Measurements from ENCODE around the gene ELMO1.

The ELMO1 gene

GRCh38 chr7:36904101-36904500 lies 544.6 kb downstream of the ELMO1 start:
- no peak overlapping the region for H3K27ac ChIP-seq (ENCODE audit: insufficient read depth in 1 of 2, low read depth in 1 of 2, low read length in 2 of 2, poor library complexity in 1 of 2, severe bottlenecking in 2 of 2)
- no peak for DNase-seq
- no peaks in the 10 kb centered on the region for H3K4me1 ChIP-seq (ENCODE audit: control extremely low read depth in 1 of 4, control insufficient read depth in 4 of 4, insufficient read depth in 4 of 4, low read length in 3 of 4)
- POLR2A ChIA-PET, result no interaction called here
- CTCF ChIA-PET, result no interaction called here
- WGBS (ENCODE audit: insufficient coverage), result 100% methylated on average over 3 of the region's 3 CpGs
- no peaks in the 10 kb centered on the region for H3K9me3 ChIP-seq (ENCODE audit: control extremely low read depth in 1 of 5, control insufficient read depth in 4 of 5, insufficient read depth in 2 of 5, low read depth in 1 of 5, low read length in 4 of 5)
- no peaks in the 10 kb centered on the region for H3K27me3 ChIP-seq (replicated peaks in 2 of 5; ENCODE audit: control insufficient read depth in 4 of 5, insufficient read depth in 5 of 5, low read length in 4 of 5)
- H3K36me3 ChIP-seq (ENCODE audit: control insufficient read depth in 4 of 4, insufficient read depth in 4 of 4, low read length in 3 of 4), result peaks cover 15 to 44% (median 29%) of the 10 kb centered on the region in 4 experiments
- no peak overlapping the region for H3K4me3 ChIP-seq (ENCODE audit: control insufficient read depth in 1 of 7, extremely low read depth in 1 of 7, insufficient read depth in 4 of 7, low read depth in 2 of 7, low read length in 6 of 7)

GRCh38 chr7:36900988-36901710 lies 547.5 kb downstream of the ELMO1 start:
- Histone ChIP-seq H3K4me1 (ENCODE audit: control extremely low read depth in 1 of 4, control insufficient read depth in 4 of 4, insufficient read depth in 4 of 4, low read length in 3 of 4) (no peaks in the 10 kb centered on the region), H3K4me3 (ENCODE audit: control insufficient read depth in 1 of 7, extremely low read depth in 1 of 7, insufficient read depth in 4 of 7, low read depth in 2 of 7, low read length in 6 of 7) (no peak overlapping the region), H3K36me3 (ENCODE audit: control insufficient read depth in 4 of 4, insufficient read depth in 4 of 4, low read length in 3 of 4) (peaks cover 11 to 54% (median 32%) of the 10 kb centered on the region in 4 experiments), H3K27ac (ENCODE audit: insufficient read depth in 1 of 2, low read depth in 1 of 2, low read length in 2 of 2, poor library complexity in 1 of 2, severe bottlenecking in 2 of 2) (no peak overlapping the region), H3K9me3 (ENCODE audit: control extremely low read depth in 1 of 5, control insufficient read depth in 4 of 5, insufficient read depth in 2 of 5, low read depth in 1 of 5, low read length in 4 of 5) (no peaks in the 10 kb centered on the region), H3K27me3 (replicated peaks in 2 of 5; ENCODE audit: control insufficient read depth in 4 of 5, insufficient read depth in 5 of 5, low read length in 4 of 5) (no peaks in the 10 kb centered on the region)
- POLR2A ChIA-PET, result no interaction called here
- WGBS (ENCODE audit: insufficient coverage), result 95% methylated on average over 2 of the region's 4 CpGs
- DNase-seq, result no peak
- CTCF ChIA-PET, result interaction anchor here (1.1 kb wide), 1 partner anchor 10 kb away, joined by 3 read pairs; no protein-coding TSS in a partner anchor

GRCh38 chr7:36898186-36898585 lies 550.5 kb downstream of the ELMO1 start:
- ChIA-PET CTCF (no interaction called here), POLR2A (no interaction called here)
- Histone ChIP-seq H3K4me1 (ENCODE audit: control extremely low read depth in 1 of 4, control insufficient read depth in 4 of 4, insufficient read depth in 4 of 4, low read length in 3 of 4) (no peaks in the 10 kb centered on the region), H3K27ac (ENCODE audit: insufficient read depth in 1 of 2, low read depth in 1 of 2, low read length in 2 of 2, poor library complexity in 1 of 2, severe bottlenecking in 2 of 2) (no peak overlapping the region), H3K36me3 (ENCODE audit: control insufficient read depth in 4 of 4, insufficient read depth in 4 of 4, low read length in 3 of 4) (peaks cover 14 to 60% (median 42%) of the 10 kb centered on the region in 4 experiments), H3K9me3 (ENCODE audit: control extremely low read depth in 1 of 5, control insufficient read depth in 4 of 5, insufficient read depth in 2 of 5, low read depth in 1 of 5, low read length in 4 of 5) (no peaks in the 10 kb centered on the region), H3K27me3 (replicated peaks in 2 of 5; ENCODE audit: control insufficient read depth in 4 of 5, insufficient read depth in 5 of 5, low read length in 4 of 5) (no peaks in the 10 kb centered on the region), H3K4me3 (ENCODE audit: control insufficient read depth in 1 of 7, extremely low read depth in 1 of 7, insufficient read depth in 4 of 7, low read depth in 2 of 7, low read length in 6 of 7) (no peak overlapping the region)
- no peak for DNase-seq
- 100% methylated on average over 3 of the region's 5 CpGs for WGBS (ENCODE audit: insufficient coverage)

- Histone ChIP-seq H3K9me3 (ENCODE audit: control extremely low read depth in 1 of 5, control insufficient read depth in 4 of 5, insufficient read depth in 2 of 5, low read depth in 1 of 5, low read length in 4 of 5) (no peaks in the 10 kb centered on the region), H3K4me1 (ENCODE audit: control extremely low read depth in 1 of 4, control insufficient read depth in 4 of 4, insufficient read depth in 4 of 4, low read length in 3 of 4) (no peaks in the 10 kb centered on the region), H3K4me3 (ENCODE audit: control insufficient read depth in 1 of 7, extremely low read depth in 1 of 7, insufficient read depth in 4 of 7, low read depth in 2 of 7, low read length in 6 of 7) (no peak overlapping the region), H3K36me3 (ENCODE audit: control insufficient read depth in 4 of 4, insufficient read depth in 4 of 4, low read length in 3 of 4) (peaks cover 24 to 61% (median 44%) of the 10 kb centered on the region in 4 experiments), H3K27ac (ENCODE audit: insufficient read depth in 1 of 2, low read depth in 1 of 2, low read length in 2 of 2, poor library complexity in 1 of 2, severe bottlenecking in 2 of 2) (no peak overlapping the region), H3K27me3 (replicated peaks in 2 of 5; ENCODE audit: control insufficient read depth in 4 of 5, insufficient read depth in 5 of 5, low read length in 4 of 5) (no peaks in the 10 kb centered on the region)
- 100% methylated on average over 1 of the region's 4 CpGs for WGBS (ENCODE audit: insufficient coverage)
- POLR2A ChIA-PET, result interaction anchor here (0.6 kb wide), 1 partner anchor 423 kb away, joined by 3 read pairs; no protein-coding TSS in a partner anchor
- CTCF ChIA-PET, result interaction anchor here (0.7 kb wide), 1 partner anchor 304 kb away, joined by 3 read pairs; no protein-coding TSS in a partner anchor
- no peak for DNase-seq
Observed at GRCh38 chr7:36896956-36897590, 551.6 kb downstream of the ELMO1 start.

GRCh38 chr7:36896418-36896817 lies 552.2 kb downstream of the ELMO1 start:
- no peaks in the 10 kb centered on the region for H3K9me3 ChIP-seq (ENCODE audit: control extremely low read depth in 1 of 5, control insufficient read depth in 4 of 5, insufficient read depth in 2 of 5, low read depth in 1 of 5, low read length in 4 of 5)
- no peak overlapping the region for H3K4me3 ChIP-seq (ENCODE audit: control insufficient read depth in 1 of 7, extremely low read depth in 1 of 7, insufficient read depth in 4 of 7, low read depth in 2 of 7, low read length in 6 of 7)
- WGBS (ENCODE audit: insufficient coverage), result 100% methylated on average over 1 of the region's 1 CpG
- no peaks in the 10 kb centered on the region for H3K27me3 ChIP-seq (replicated peaks in 2 of 5; ENCODE audit: control insufficient read depth in 4 of 5, insufficient read depth in 5 of 5, low read length in 4 of 5)
- H3K36me3 ChIP-seq (ENCODE audit: control insufficient read depth in 4 of 4, insufficient read depth in 4 of 4, low read length in 3 of 4), result peaks cover 25 to 67% (median 46%) of the 10 kb centered on the region in 4 experiments
- no peaks in the 10 kb centered on the region for H3K4me1 ChIP-seq (ENCODE audit: control extremely low read depth in 1 of 4, control insufficient read depth in 4 of 4, insufficient read depth in 4 of 4, low read length in 3 of 4)
- POLR2A ChIA-PET, result interaction anchor here (0.6 kb wide), 1 partner anchor 422 kb away, joined by 3 read pairs; no protein-coding TSS in a partner anchor
- CTCF ChIA-PET, result no interaction called here
- H3K27ac ChIP-seq (ENCODE audit: insufficient read depth in 1 of 2, low read depth in 1 of 2, low read length in 2 of 2, poor library complexity in 1 of 2, severe bottlenecking in 2 of 2), result no peak overlapping the region
- no peak for DNase-seq

- no peaks in the 10 kb centered on the region for H3K4me1 ChIP-seq (ENCODE audit: control extremely low read depth in 1 of 4, control insufficient read depth in 4 of 4, insufficient read depth in 4 of 4, low read length in 3 of 4)
- no peaks in the 10 kb centered on the region for H3K27me3 ChIP-seq (replicated peaks in 2 of 5; ENCODE audit: control insufficient read depth in 4 of 5, insufficient read depth in 5 of 5, low read length in 4 of 5)
- no peak for DNase-seq
- peaks cover 22 to 70% (median 49%) of the 10 kb centered on the region in 4 experiments for H3K36me3 ChIP-seq (ENCODE audit: control insufficient read depth in 4 of 4, insufficient read depth in 4 of 4, low read length in 3 of 4)
- H3K4me3 ChIP-seq (ENCODE audit: control insufficient read depth in 1 of 7, extremely low read depth in 1 of 7, insufficient read depth in 4 of 7, low read depth in 2 of 7, low read length in 6 of 7), result no peak overlapping the region
- H3K27ac ChIP-seq (ENCODE audit: insufficient read depth in 1 of 2, low read depth in 1 of 2, low read length in 2 of 2, poor library complexity in 1 of 2, severe bottlenecking in 2 of 2), result no peak overlapping the region
- POLR2A ChIA-PET, result no interaction called here
- no CpG with 5 or more reads among the region's 4 CpGs for WGBS (ENCODE audit: insufficient coverage)
- CTCF ChIA-PET, result interaction anchor here (1.2 kb wide), 1 partner anchor 13 kb away, joined by 3 read pairs; no protein-coding TSS in a partner anchor
- no peaks in the 10 kb centered on the region for H3K9me3 ChIP-seq (ENCODE audit: control extremely low read depth in 1 of 5, control insufficient read depth in 4 of 5, insufficient read depth in 2 of 5, low read depth in 1 of 5, low read length in 4 of 5)
Observed at GRCh38 chr7:36895192-36895591, 553.5 kb downstream of the ELMO1 start.

- Histone ChIP-seq H3K27me3 (replicated peaks in 2 of 5; ENCODE audit: control insufficient read depth in 4 of 5, insufficient read depth in 5 of 5, low read length in 4 of 5) (no peaks in the 10 kb centered on the region), H3K9me3 (ENCODE audit: control extremely low read depth in 1 of 5, control insufficient read depth in 4 of 5, insufficient read depth in 2 of 5, low read depth in 1 of 5, low read length in 4 of 5) (no peaks in the 10 kb centered on the region), H3K4me3 (ENCODE audit: control insufficient read depth in 1 of 7, extremely low read depth in 1 of 7, insufficient read depth in 4 of 7, low read depth in 2 of 7, low read length in 6 of 7) (no peak overlapping the region), H3K36me3 (ENCODE audit: control insufficient read depth in 4 of 4, insufficient read depth in 4 of 4, low read length in 3 of 4) (peaks cover 25 to 80% (median 55%) of the 10 kb centered on the region in 4 experiments), H3K4me1 (ENCODE audit: control extremely low read depth in 1 of 4, control insufficient read depth in 4 of 4, insufficient read depth in 4 of 4, low read length in 3 of 4) (no peaks in the 10 kb centered on the region), H3K27ac (ENCODE audit: insufficient read depth in 1 of 2, low read depth in 1 of 2, low read length in 2 of 2, poor library complexity in 1 of 2, severe bottlenecking in 2 of 2) (no peak overlapping the region)
- ChIA-PET POLR2A (no interaction called here), CTCF (no interaction called here)
- WGBS (ENCODE audit: insufficient coverage), result 100% methylated on average over 1 of the region's 1 CpG
- DNase-seq, result no peak
Observed at GRCh38 chr7:36894190-36894589, 554.5 kb downstream of the ELMO1 start.
